GM19193 (cell line): ENCODE results near the gene TENM4.

ENCODE experiments used
- POLR2A ChIP-seq: IDR thresholded peaks from 4 replicates; pipeline ENCODE4 v1.6.1; 2011; ENCODE audit not compliant: insufficient read depth, insufficient read length; ENCODE audit errors: extremely low read depth

TENM4 gene

DNA sequence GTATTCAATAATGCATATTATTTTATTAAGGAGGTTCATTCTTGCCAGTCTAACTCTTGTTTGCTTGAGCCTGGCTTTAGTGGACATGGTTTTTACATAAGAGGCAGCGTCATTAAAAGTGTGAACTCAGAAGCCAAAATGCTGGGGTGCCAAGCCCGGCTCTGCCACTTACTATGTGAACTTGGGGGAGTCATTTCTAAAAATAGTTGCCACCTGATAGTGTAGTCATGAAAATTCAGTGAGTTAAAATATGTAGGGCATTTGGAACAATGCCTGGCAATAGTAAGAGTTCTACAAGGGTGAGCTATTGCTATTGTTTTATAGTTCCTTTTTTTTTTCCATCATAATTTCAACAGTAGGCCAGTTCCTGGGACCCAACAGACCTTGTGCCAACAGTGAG is 49.9 kb downstream of the TENM4 start:
- TF ChIP-seq POLR2A, result no peak

DNA sequence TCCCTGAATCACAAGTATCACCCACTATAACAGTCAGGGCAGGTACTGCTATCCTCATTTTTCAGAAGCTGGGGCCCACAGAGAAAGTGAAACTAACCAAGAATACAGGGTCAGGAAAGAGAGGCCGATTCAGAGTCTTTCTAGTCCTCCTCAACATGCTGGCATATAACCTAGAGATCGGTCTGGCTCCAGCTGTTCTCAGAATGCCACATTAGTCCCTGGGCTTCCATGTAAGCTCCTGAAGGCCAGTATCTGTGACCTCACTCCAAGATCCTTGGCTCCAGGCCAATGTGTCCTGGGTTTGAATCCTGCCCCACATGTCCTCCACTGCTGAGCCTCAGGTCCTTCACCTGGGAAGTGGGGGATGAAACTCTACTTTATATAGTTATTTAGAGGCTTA is 50.4 kb downstream of the TENM4 start:
- TF ChIP-seq POLR2A, result no peak

DNA sequence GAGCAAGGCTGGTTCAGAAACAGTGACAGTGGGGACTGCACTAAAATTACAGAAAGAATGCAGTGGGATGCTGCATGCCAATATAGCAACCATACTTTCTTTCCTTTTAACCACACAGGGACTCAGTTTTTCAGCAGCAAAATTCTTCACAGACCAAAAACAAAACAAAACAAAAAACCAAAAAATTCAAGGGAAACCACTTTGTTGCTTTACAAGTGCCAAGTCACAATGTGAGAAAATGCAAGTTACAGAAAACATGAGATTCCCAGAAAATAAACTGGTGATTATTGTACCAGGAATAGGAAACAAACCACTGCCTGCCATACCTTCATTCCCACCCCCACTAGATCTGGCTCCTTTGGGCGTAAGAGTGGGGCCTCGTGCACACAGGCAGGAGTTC is 52.6 kb downstream of the TENM4 start:
- no peak for TF ChIP-seq POLR2A

DNA sequence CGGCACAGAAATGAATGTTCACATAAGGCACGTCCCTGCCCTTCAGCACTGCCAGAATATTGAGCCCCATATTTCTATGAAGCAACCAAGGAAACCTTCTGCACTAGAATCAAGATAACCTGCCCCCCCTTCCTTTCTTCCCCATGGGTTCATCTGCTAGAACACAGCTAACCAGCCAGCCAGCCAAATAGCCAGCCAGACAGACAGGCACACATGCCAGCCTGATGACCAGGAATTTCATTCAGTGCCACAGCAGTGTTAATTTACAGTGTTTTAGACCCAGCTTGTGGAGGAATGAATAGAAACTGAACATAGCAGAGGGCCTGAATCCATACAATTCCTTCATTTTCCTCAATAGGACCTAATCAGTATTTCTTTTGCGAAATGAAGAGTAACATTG is 57.0 kb downstream of the TENM4 start:
- no peak for TF ChIP-seq POLR2A

DNA sequence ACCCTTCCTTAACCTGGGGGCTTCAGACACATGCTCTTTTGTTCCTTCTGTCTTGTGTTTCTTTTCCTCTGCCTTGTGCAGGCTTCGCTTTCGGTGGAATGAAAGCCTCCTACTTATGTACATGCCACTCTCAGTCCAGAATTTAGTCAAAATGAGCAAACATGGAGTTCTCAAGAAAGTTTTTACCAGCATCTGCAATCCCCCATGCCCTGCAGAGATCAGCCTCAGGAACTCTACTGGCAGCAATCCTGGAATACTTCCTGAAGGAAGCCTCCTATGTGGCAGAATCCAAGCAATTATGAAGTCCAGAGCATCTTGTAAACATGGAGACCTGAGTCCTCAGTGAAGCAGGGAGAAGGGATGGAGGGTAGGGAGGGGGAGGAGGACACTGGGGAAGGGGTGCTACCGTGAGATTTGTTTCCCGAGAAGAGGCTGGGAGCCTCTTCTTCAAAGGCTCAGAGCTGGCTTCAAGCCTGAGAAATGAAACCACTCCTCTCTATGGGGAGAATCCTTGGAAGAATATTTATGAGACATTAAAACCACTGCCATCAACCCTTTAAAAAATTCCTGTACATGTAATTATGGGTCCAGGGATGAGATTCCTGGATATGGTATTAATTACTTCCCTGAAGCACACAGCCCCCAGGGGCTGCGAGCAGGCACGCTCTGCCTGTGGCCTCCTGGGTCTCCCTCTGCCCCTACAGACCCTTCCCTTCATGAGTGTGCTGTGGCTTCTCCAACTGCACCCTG is 58.4 kb downstream of the TENM4 start:
- no peak for TF ChIP-seq POLR2A

DNA sequence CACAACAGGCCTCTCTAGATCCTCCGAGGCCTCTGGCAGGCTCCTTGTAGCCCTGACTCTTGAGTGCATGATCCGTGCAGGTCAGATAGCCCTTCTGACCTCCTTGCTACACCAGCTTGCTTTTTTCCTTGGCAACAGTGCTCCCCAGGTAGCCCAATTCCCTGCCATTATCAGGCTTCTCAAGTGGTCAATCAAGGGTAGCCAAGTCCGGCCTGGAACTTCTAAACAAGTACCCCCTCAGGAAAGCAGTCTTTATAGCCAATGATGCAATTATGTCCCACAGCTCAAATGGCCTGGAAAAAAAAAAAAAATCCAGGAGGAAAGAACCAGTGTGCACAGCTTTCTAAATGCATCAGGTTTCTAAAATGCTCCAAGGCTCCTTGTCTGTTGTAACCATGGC is 59.8 kb downstream of the TENM4 start:
- TF ChIP-seq POLR2A, result no peak

DNA sequence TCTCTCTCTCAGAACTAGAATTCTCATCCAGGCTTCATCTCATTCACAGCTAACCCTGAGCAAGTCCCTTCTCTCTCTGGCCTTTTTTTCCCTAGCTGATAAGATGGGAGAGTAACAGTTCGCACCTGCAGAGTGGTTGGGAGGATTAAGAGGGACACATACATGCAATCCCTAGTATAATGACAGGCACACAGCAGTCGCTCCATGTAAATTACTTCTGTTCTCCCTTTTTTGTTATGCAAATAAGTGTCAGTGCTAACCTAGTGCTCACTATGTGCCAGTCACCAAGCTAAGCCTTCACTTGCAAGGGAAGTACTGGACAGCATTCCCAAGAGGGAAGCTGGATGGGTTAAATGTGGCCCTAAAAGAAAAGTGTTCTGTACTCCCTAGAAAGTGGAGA is 63.4 kb downstream of the TENM4 start:
- TF ChIP-seq POLR2A, result no peak

DNA sequence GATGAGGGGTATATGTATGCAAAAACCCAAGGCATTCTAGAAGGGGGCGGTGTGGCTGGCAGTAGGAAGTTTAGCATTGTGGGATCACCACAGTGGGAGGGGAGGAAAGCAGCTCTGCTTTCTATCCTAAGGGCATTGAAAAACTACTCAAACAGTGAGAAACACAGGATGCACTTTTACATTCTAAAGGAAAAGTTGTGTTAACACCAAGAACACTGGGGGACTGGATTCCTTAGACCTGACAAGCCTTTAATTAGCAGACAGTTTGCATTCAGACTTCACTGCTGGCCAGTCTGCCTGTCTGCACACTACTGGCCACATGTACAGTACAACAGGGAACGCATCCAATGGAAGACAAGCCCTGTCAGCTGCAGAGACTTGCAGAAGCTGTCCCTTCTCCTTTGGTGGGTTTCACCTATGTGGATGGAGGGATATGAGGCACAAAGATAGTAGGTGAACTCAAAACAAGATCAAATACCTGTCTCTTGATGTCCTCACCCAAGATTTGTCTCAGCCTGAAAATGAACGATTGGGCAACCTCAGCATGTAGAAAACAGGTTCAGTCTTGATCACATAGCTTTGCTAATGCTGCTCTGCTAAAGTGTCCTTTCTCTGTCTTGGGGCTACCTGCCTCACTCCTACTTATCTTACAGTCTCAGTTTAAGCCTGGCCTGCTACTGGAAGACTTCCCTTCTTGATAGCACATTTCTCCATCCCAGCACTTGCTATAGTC is 64.8 kb downstream of the TENM4 start:
- TF ChIP-seq POLR2A, result no peak

DNA sequence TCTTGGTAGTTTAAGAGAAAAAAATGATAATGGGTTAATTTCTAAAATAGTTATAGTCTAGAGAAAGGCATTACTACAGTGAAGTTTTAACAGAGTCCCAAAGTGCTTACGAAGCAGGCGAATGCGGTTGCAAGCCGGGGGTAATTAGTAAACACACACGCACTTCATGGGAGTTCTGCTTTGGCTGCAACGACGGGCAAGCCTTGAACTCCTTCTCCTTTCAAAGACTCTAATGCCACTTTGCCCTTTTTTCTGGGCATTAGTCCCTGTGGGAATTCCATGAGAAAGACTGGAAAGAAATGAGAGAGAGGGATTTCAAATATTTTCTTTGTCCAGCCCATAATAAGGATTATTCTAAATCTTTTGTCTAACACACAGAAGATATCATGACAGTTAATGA is 66.1 kb downstream of the TENM4 start:
- TF ChIP-seq POLR2A, result no peak

DNA sequence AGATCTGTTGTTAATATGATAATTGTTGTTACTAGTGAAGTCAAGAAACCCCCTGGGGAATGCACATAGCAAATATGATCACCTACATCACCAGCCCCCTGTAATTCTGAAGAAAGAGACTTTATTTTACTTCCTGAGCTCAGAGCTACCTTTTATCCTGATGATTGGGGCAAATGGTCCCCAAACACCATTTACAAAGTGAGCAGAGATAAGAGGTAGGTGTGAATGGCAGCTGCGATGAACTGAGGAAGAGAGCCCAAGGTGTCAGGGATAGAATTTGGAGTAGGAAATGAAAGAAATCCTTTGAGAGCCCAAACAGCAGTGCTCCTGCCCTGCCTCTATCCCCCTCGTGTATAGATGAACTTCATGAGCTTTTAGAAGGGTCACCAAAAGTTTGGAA is 69.1 kb downstream of the TENM4 start:
- no peak for TF ChIP-seq POLR2A

DNA sequence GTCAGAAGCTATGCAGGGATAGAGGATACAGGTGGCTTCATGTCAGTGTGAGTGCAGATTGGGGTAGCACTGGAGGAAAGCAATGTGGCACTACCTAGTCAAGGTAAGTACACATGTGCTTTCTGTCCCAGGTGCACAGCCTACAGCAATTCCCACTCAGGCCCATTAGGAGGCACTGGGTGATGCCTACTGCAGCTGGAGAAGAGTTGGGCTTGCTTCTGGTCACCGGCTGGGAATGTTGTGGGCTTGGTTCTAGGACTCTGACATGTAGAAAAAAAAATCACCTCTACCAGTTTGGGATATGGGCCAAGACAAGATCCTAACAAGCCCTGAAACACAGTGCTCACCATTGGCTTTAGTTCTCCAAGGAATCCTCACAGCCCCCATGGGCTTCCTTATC is 69.7 kb downstream of the TENM4 start:
- TF ChIP-seq POLR2A, result no peak

DNA sequence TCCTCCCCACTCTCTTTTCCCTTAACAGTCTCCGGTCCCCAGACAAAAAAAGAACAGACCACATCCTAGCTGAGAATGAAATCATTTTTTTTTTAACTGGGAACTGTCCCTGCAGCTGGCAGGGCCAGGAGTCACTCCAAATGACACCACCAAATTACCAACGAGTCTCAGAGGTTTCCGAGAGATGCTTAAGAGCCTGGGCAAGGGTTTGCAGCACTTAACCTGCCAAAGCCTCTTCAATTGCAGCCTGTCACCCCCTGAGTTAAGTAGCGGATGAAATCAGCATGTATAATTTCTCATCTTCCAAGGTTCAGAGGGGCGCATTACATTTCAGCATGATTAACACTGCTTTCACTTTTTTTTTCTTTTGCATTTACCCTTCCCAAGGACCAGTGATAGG is 71.8 kb downstream of the TENM4 start:
- no peak for TF ChIP-seq POLR2A

DNA sequence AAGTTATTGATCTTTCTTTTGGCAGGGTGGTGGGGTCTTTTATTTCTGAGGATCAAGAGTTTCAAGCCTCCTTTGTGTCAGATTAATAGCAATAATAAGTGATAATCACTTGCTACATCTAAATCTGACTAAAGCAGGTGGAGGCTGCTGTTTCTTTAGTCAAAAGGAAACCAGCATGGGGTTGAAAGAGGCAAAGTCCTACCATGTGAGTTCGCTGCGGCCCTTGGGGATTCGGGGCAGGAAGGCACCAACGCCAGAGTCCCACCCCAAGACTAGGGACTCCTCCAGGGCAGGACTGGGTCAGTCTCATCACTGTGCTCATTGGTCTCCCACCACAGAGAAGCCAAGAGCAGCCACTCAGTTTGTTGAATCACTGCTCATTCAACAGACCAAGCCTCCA is 73.0 kb downstream of the TENM4 start:
- TF ChIP-seq POLR2A, result no peak

DNA sequence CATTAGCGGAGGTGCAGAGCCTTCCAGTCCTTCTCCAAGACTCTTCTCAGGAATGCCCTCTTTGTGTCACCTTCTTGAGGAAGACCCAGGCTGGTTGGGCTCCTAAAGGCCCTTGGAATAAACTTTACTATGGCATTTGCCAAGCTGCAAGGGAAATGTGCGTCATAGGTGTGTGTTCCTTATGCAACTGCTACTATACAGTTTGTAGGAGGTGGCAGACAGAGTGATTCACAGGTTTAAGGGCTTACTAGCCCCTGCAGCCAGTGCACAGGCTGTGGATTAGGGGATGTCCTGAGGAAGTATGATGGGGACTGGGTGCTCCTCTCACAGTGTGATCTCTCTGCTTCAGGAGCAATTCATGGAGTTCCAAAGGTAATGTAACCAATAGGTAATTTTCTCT is 74.6 kb downstream of the TENM4 start:
- no peak for TF ChIP-seq POLR2A

DNA sequence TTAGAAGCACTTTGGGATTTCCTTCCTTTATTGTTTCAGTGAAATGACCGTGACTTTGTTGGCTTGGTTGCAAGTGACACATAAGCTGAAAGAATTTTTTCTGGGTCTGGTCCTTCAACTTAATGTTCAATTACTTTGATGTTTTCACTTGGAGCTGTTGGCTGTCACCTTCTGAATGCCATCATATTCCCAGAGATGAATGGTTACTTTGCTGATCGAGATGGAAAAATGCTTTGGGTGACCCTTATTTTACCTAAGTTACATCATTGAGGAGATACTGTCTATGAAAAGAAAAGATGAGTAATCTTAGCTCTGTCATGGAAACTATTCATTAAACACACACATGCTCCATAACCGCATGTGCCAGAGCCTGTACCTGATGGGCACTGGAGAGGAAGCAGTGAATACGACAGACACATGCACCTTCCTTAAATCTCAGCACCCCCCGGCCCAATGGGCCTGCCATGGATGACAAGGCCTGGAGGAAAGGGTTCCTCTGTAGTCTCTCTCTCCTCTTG is 76.9 kb downstream of the TENM4 start:
- TF ChIP-seq POLR2A, result no peak

DNA sequence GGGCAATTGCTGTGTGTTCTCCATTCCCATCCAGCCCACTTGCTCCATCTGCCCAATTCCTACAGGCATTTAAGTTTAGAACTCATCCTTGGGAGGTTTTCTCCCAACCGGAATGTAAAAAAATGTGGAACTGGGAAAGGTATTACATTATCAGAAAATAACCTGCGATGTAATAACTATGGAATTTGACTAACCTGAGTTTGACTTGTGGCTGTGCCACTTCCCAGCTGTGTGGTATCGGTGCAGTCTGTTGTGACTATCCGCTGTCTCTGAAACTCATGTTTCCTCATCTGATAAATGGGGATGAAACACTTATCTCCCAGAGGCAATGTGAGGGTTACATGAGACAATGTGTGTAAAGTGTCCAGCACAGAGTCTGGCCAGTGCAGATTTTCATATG is 77.6 kb downstream of the TENM4 start:
- TF ChIP-seq POLR2A, result no peak

DNA sequence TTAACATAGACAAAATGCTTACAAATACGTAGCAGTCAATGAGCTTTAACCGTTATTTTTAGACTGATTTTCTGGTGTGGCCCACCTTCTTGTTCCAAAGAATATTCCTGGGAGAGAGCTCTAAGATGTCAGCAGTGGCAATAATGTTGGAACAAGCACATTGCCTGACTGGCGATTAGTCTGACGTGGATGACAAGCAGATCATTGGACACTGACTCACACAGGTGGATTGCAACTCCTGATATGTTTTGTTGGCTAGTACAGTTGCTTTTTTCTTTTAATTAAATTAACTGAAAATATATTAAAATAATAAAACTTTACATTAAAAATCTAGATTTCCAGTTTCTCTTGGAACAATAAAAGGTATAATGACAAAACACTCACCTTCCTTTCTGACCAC is 78.0 kb downstream of the TENM4 start:
- no peak for TF ChIP-seq POLR2A

DNA sequence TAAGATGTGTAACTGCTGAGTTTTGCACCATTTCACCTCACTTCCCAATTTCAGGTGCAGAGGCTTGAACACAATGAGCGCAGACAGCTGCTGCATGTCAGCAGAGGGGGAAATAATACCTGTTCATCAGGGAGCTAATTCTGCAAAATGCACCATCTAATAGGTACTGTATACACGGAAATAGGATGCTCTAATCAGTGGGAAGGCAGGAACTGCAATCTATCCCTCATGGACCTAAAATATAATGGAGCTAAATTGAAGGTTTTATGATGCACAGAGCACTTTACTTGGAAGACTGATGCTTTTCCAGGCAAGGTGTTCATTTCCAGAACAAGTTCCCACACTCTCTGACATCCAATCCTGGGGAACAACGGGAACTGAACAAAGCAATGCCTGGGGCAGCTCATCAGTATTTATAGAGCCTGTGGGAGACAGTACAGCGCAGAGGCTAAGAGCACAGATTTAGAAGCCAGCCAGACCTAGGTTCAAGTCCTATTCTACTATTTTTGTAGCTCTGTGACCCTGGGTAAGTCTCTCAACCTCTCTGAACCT is 78.5 kb downstream of the TENM4 start:
- no peak for TF ChIP-seq POLR2A
